Kidney tubule cell (primary cell): ENCODE data around the gene RALGAPA2.
A peak's percentile ranks its signal among the peaks of the same experiment; 100 is the strongest.

ENCODE experiments used
- DNase-seq: peaks from one replicate; pipeline ENCODE4 v3.0.0-alpha.2; 2018; ENCODE audit warnings: low spot score

The RALGAPA2 gene

GRCh38 chr20:20535051-20535450 lies 177.4 kb downstream of the RALGAPA2 start:
- DNase-seq: no peak

GRCh38 chr20:20531283-20531682 lies 181.2 kb downstream of the RALGAPA2 start:
- DNase-seq: no peak

GRCh38 chr20:20530428-20531151 lies 181.9 kb downstream of the RALGAPA2 start:
- no peak for DNase-seq

- no peak for DNase-seq
Measured at GRCh38 chr20:20529597-20529996, 182.8 kb downstream of the RALGAPA2 start.

- no peak for DNase-seq
Measured at GRCh38 chr20:20528861-20529260, 183.6 kb downstream of the RALGAPA2 start.

GRCh38 chr20:20527661-20528060 lies 184.8 kb downstream of the RALGAPA2 start:
- no peak for DNase-seq

GRCh38 chr20:20525756-20526155 lies 186.7 kb downstream of the RALGAPA2 start:
- no peak for DNase-seq

- DNase-seq: no peak
Measured at GRCh38 chr20:20525214-20525613, 187.2 kb downstream of the RALGAPA2 start.

GRCh38 chr20:20524756-20525155 lies 187.7 kb downstream of the RALGAPA2 start:
- DNase-seq: no peak

GRCh38 chr20:20521736-20522135 lies 190.7 kb downstream of the RALGAPA2 start:
- DNase-seq: peak; percentile 31

- DNase-seq: peak; percentile 88
Measured at GRCh38 chr20:20520776-20521175, 191.7 kb downstream of the RALGAPA2 start.

- DNase-seq: peak; percentile 8
Measured at GRCh38 chr20:20519269-20519668, 193.2 kb downstream of the RALGAPA2 start.

- DNase-seq: no peak
Measured at GRCh38 chr20:20518263-20518662, 194.2 kb downstream of the RALGAPA2 start.

- DNase-seq: no peak
Measured at GRCh38 chr20:20517296-20517695, 195.1 kb downstream of the RALGAPA2 start.

- DNase-seq: no peak
Measured at GRCh38 chr20:20513720-20514119, 198.7 kb downstream of the RALGAPA2 start.

- DNase-seq: no peak
Measured at GRCh38 chr20:20505554-20505953, 206.9 kb downstream of the RALGAPA2 start.

- DNase-seq: no peak
Measured at GRCh38 chr20:20503777-20504530, 208.5 kb downstream of the RALGAPA2 start.

- no peak for DNase-seq
Measured at GRCh38 chr20:20501128-20501527, 211.3 kb downstream of the RALGAPA2 start.

- DNase-seq: no peak
Measured at GRCh38 chr20:20500312-20500711, 212.1 kb downstream of the RALGAPA2 start.

- DNase-seq: no peak
Measured at GRCh38 chr20:20499439-20499838, 213.0 kb downstream of the RALGAPA2 start.

GRCh38 chr20:20498076-20498861 lies 214.2 kb downstream of the RALGAPA2 start:
- no peak for DNase-seq

GRCh38 chr20:20497242-20497978 lies 215.0 kb downstream of the RALGAPA2 start:
- DNase-seq: no peak
